Ovary (tissue), 9 donors: ENCODE data around the gene PALD1. TPM values are rescaled to one million over a fixed set of nuclear protein-coding genes. Genes with fewer than 3 reads are reported as not detected.

Source experiments
- DNase-seq, 5 donors: peaks; one replicate each; pipeline ENCODE4 v3.0.0-alpha.2; 2019 to 2020
- H3K27ac ChIP-seq, 2 donors: fragments of 200-600 bp; one replicate each; pipeline versions ENCODE4 v1.5.1 to v1.8.0; 2019 to 2022
- H3K27me3 ChIP-seq: fragments of 200-600 bp; one replicate; pipeline ENCODE4 v1.8.0; 2022
- H3K36me3 ChIP-seq: fragments of 200-600 bp; sonication (generic); one replicate; pipeline ENCODE4 v1.5.1; 2019
- H3K4me1 ChIP-seq: one replicate; pipeline ENCODE4 v1.8.1; 2013; ENCODE audit warnings: mild to moderate bottlenecking, moderate library complexity; ENCODE audit not compliant: insufficient read depth
- H3K4me3 ChIP-seq: fragments of 200-600 bp; sonication (generic); one replicate; pipeline ENCODE4 v1.5.1; 2017
- H3K9me3 ChIP-seq, 2 donors: fragments of 200-600 bp in 1 of 2; sonication (generic) in 1 of 2; one replicate each; pipeline versions ENCODE4 v1.5.1 to v1.8.1; 2013 to 2019; ENCODE audit warnings: mild to moderate bottlenecking in 1 of 2, moderate library complexity in 1 of 2
- CTCF ChIP-seq, 3 donors: fragments of 450-650 bp in 2 of 3; fragments of 200-600 bp in 1 of 3; IDR thresholded peaks; one replicate each; pipeline versions ENCODE4 v1.5.1 to v1.8.0; 2016 to 2022; ENCODE audit warnings: antibody characterized with exemption in 3 of 3, mild to moderate bottlenecking in 1 of 3
- EP300 ChIP-seq: sonication (generic); formaldehyde crosslinking; IDR thresholded peaks from one replicate; pipeline ENCODE4 v1.6.1; 2017; ENCODE audit warnings: antibody characterized with exemption
- POLR2A ChIP-seq: fragments of 450-650 bp; IDR thresholded peaks from one replicate; pipeline ENCODE4 v1.6.1; 2017; ENCODE audit warnings: antibody characterized with exemption, mild to moderate bottlenecking, moderate library complexity
- WGBS, 3 donors: extraction: QIAGEN DNeasy Blood & Tissue Kit in 1 of 3; methylation state at CpG; one replicate each; pipeline versions ENCODE4 v1.1.5 to v1.1.7; 2013 to 2017; 5-methylcytosine and 5-hydroxymethylcytosine counted together
- intact Hi-C, 4 donors: fragments of 100-400 bp; cut with DNase I; formaldehyde crosslinking; loops; one replicate each; pipeline versions ENCODE4 v1.11.0 to v1.15.1; 2022 to 2023
- polyA plus RNA-seq, 2 donors: library from polyadenylated mRNA; stranded (reverse); fragments of 200-250 nt in 1 of 2; fragments of 350-450 nt in 1 of 2; fragmentation: Illumina TruSeq in 1 of 2; extraction: RNeasy Lipid Tissue Mini Kit (QIAGEN cat#74804) in 1 of 2; gene quantifications; one replicate each; pipeline ENCODE4 v1.2.3, GENCODE V29; 2013 to 2014
- total RNA-seq, 7 donors: library from RNA; depleted of rRNA in 2 of 7; stranded (reverse); fragments of >200 nt in 2 of 7; fragmentation: NEBNext Ultra II Directional in 3 of 7; extraction: Animal tissue kit (Norgen Biotek cat#: 25700) in 3 of 7; gene quantifications; one replicate each; pipeline versions ENCODE4 v1.1.0 to v1.2.4, GENCODE V29; 2016 to 2023
- donor health status: DM: no; HTN: no; CAD: no; lungs with moderate emphysema.
- donor health status: DM: no; HTN: no; CAD: no.
- donor health status: Bipolar disorder and iron deficiency.
- donor health status: DM: yes; HTN: yes; CAD: no.
- donor health status: DM: no; HTN: no; CAD: no.
- donor health status: DM: yes; HTN: yes; CAD: no.

PALD1 gene
- total and polyA plus RNA-seq, 9 donors = 2.2 to 10.5 (median 6.8) TPM

GRCh38 chr10:70432561-70433263 is 45.9 kb upstream of the PALD1 start:
- no peak overlapping the region for H3K27ac ChIP-seq
- TF ChIP-seq POLR2A = no peak
- no peak for TF ChIP-seq EP300
- no peak for TF ChIP-seq CTCF (IDR thresholded peaks at IDR 0.05)
- WGBS, 3 donors = 74 to 75% (median 74%) methylated on average over 6 of the region's 6 CpGs
- DNase-seq = no peak
- no peaks in the 10 kb centered on the region for H3K27me3 ChIP-seq
- no peaks in the 10 kb centered on the region for H3K36me3 ChIP-seq
- no peak overlapping the region for H3K4me3 ChIP-seq
- intact Hi-C loops = no loop called here
- H3K4me1 ChIP-seq = peaks cover 18% of the 10 kb centered on the region
- H3K9me3 ChIP-seq = no peaks in the 10 kb centered on the region

- H3K9me3 ChIP-seq = no peaks in the 10 kb centered on the region
- intact Hi-C loops = no loop called here
- H3K4me3 ChIP-seq = no peak overlapping the region
- TF ChIP-seq EP300 (no peak), POLR2A (no peak), CTCF (IDR thresholded peaks at IDR 0.05) (no peak)
- no peaks in the 10 kb centered on the region for H3K27me3 ChIP-seq
- 65 to 72% (median 66%) methylated on average over 9 of the region's 9 CpGs for WGBS, 3 donors
- no peak for DNase-seq
- H3K36me3 ChIP-seq = no peaks in the 10 kb centered on the region
- peak overlapping the region in 1 of 2 donors; percentile 37 for H3K27ac ChIP-seq
- H3K4me1 ChIP-seq = peaks cover 16% of the 10 kb centered on the region
Observed at GRCh38 chr10:70433581-70434280, 44.8 kb upstream of the PALD1 start.

GRCh38 chr10:70435241-70436085 is 43.1 kb upstream of the PALD1 start:
- WGBS, 3 donors = 90 to 93% (median 93%) methylated on average over 19 of the region's 19 CpGs
- Histone ChIP-seq H3K27ac (no peak overlapping the region), H3K27me3 (no peaks in the 10 kb centered on the region), H3K9me3 (no peaks in the 10 kb centered on the region), H3K36me3 (no peaks in the 10 kb centered on the region), H3K4me1 (peaks cover 15% of the 10 kb centered on the region), H3K4me3 (no peak overlapping the region)
- intact Hi-C loops = no loop called here
- no peak for TF ChIP-seq EP300
- TF ChIP-seq CTCF (IDR thresholded peaks at IDR 0.05) = no peak
- no peak for TF ChIP-seq POLR2A
- no peak for DNase-seq

GRCh38 chr10:70437721-70438120 is 40.8 kb upstream of the PALD1 start:
- no peak overlapping the region for H3K4me3 ChIP-seq
- WGBS, 3 donors = 71 to 77% (median 71%) methylated on average over 5 of the region's 5 CpGs
- peak in 1 of 5 donors; percentile 4 for DNase-seq
- TF ChIP-seq EP300 (no peak), CTCF (IDR thresholded peaks at IDR 0.05) (no peak), POLR2A (no peak)
- no peak overlapping the region for H3K27ac ChIP-seq
- peaks cover 14% of the 10 kb centered on the region for H3K4me1 ChIP-seq
- H3K36me3 ChIP-seq = no peaks in the 10 kb centered on the region
- intact Hi-C loops = no loop called here
- no peaks in the 10 kb centered on the region for H3K9me3 ChIP-seq
- no peaks in the 10 kb centered on the region for H3K27me3 ChIP-seq
